PC-3 (cell line): ENCODE data around the gene OR2Z1.

Experiments
- EZH2 ChIP-seq: fragments of 300-600 bp; sonication (generic); IDR thresholded peaks from one replicate; pipeline ENCODE4 v1.6.1; 2017; ENCODE audit warnings: antibody characterized with exemption, mild to moderate bottlenecking, low read length; ENCODE audit not compliant: unreplicated experiment
- TF ChIP-seq, protein P1 (sequence below): fragments of 300-600 bp; sonication (generic); conservative IDR thresholded peaks from 2 replicates; pipeline ENCODE4 v1.5.1; 2017; ENCODE audit warnings: antibody characterized with exemption, low read depth, mild to moderate bottlenecking, low read length

DNA sequence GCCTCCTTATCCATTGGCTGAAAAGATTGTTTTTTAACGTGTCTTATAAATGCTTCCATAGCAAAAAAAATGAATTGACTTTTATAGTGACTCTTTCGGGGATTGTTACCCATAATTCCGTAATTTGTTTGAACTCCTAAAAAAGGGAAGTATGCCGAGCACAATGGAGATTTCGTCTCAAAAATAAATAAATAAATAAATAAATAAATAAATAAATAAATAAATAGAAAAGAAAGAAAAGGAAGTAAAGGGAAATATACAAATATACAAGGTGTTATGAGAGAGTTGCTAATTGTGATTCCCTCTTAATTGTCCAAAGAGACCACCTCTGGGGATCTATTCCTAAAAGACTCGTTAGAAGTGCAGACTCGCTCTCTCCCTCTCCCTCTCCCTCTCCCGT is 16.9 kb downstream of the OR2Z1 start:
- TF ChIP-seq, protein P1, sequence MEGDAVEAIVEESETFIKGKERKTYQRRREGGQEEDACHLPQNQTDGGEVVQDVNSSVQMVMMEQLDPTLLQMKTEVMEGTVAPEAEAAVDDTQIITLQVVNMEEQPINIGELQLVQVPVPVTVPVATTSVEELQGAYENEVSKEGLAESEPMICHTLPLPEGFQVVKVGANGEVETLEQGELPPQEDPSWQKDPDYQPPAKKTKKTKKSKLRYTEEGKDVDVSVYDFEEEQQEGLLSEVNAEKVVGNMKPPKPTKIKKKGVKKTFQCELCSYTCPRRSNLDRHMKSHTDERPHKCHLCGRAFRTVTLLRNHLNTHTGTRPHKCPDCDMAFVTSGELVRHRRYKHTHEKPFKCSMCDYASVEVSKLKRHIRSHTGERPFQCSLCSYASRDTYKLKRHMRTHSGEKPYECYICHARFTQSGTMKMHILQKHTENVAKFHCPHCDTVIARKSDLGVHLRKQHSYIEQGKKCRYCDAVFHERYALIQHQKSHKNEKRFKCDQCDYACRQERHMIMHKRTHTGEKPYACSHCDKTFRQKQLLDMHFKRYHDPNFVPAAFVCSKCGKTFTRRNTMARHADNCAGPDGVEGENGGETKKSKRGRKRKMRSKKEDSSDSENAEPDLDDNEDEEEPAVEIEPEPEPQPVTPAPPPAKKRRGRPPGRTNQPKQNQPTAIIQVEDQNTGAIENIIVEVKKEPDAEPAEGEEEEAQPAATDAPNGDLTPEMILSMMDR, result no peak
- no peak for TF ChIP-seq EZH2
